ENCODE data around the gene CCBE1.

DNA sequence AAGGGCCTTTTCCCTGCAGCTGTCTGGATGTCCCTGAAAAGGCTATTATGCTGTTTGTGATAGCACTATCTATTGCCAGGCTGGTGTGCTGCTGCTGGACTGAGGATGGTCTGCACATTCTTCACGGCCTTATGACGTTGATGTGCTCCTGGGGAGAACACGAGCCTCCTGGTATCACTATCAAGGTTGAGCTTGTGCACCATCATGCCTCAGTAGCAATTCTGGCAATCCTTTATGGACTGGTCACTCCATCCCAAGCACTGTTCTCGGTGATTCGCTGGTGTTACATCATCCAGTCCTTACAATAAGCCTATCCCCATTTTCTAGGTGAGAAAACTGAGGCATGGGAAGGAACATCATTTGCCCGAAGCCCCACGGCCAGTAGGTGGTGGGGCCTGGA is 18.2 kb upstream of the CCBE1 start:
- TF ChIP-seq, protein P1, sequence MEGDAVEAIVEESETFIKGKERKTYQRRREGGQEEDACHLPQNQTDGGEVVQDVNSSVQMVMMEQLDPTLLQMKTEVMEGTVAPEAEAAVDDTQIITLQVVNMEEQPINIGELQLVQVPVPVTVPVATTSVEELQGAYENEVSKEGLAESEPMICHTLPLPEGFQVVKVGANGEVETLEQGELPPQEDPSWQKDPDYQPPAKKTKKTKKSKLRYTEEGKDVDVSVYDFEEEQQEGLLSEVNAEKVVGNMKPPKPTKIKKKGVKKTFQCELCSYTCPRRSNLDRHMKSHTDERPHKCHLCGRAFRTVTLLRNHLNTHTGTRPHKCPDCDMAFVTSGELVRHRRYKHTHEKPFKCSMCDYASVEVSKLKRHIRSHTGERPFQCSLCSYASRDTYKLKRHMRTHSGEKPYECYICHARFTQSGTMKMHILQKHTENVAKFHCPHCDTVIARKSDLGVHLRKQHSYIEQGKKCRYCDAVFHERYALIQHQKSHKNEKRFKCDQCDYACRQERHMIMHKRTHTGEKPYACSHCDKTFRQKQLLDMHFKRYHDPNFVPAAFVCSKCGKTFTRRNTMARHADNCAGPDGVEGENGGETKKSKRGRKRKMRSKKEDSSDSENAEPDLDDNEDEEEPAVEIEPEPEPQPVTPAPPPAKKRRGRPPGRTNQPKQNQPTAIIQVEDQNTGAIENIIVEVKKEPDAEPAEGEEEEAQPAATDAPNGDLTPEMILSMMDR (IDR thresholded peaks at IDR 0.05 in 8 of 11, conservative IDR thresholded peaks at IDR 0.05 in 3 of 11), result no peak
- no peak for TF ChIP-seq POLR2AphosphoS5 (IDR thresholded peaks at IDR 0.05)
